H9 (cell line): Measurements from ENCODE around the gene CNMD. TPM values are rescaled to one million over a fixed set of nuclear protein-coding genes. Genes with fewer than 3 reads are reported as not detected.

Experiments used
- DNase-seq: peaks from one replicate; pipeline ENCODE4 v3.0.0-alpha.2; 2017
- H2AFZ ChIP-seq: one replicate; pipeline ENCODE4 v1.6.1; 2013; ENCODE audit warnings: mild to moderate bottlenecking, low read length, control low read depth, moderate library complexity
- H2AK5ac ChIP-seq: 2 replicates; pipeline ENCODE4 v1.6.1; 2013; ENCODE audit warnings: low read length, control low read depth, mixed read lengths; ENCODE audit not compliant: insufficient read length
- H2BK120ac ChIP-seq: one replicate; pipeline ENCODE4 v1.6.1; 2013; ENCODE audit warnings: low read depth, mild to moderate bottlenecking, low read length, control low read depth, inconsistent platforms; ENCODE audit not compliant: poor library complexity, severe bottlenecking
- H2BK12ac ChIP-seq: 2 replicates; pipeline ENCODE4 v1.6.1; 2013; ENCODE audit warnings: low read length, control low read depth, mixed read lengths, low read depth; ENCODE audit not compliant: insufficient read length
- H2BK15ac ChIP-seq: 2 replicates; pipeline ENCODE4 v1.6.1; 2013; ENCODE audit warnings: low read depth, low read length, control low read depth
- H2BK20ac ChIP-seq: one replicate; pipeline ENCODE4 v1.6.1; 2013; ENCODE audit warnings: low read depth, mild to moderate bottlenecking, low read length, control low read depth, inconsistent platforms; ENCODE audit not compliant: poor library complexity, severe bottlenecking
- H2BK5ac ChIP-seq: 2 replicates; pipeline ENCODE4 v1.6.1; 2013; ENCODE audit warnings: low read length, control low read depth, mixed read lengths; ENCODE audit not compliant: insufficient read length
- H3K14ac ChIP-seq: 2 replicates; pipeline ENCODE4 v1.6.1; 2013; ENCODE audit warnings: low read length, control low read depth; ENCODE audit not compliant: insufficient read depth
- H3K18ac ChIP-seq: 2 replicates; pipeline ENCODE4 v1.6.1; 2013; ENCODE audit warnings: low read depth, mild to moderate bottlenecking, mixed read lengths, low read length, control low read depth; ENCODE audit not compliant: insufficient read length
- H3K23ac ChIP-seq: 2 replicates; pipeline ENCODE4 v1.6.1; 2013; ENCODE audit warnings: low read length, control low read depth, mixed read lengths, low read depth; ENCODE audit not compliant: insufficient read length
- H3K23me2 ChIP-seq: 2 replicates; pipeline ENCODE4 v1.6.1; 2013; ENCODE audit warnings: low read depth, mild to moderate bottlenecking, mixed read lengths, low read length, control low read depth; ENCODE audit not compliant: insufficient read length, poor library complexity, severe bottlenecking
- H3K27ac ChIP-seq: 2 replicates; pipeline ENCODE4 v1.5.1; 2013; ENCODE audit warnings: low read length, control low read depth, mixed read lengths, low read depth; ENCODE audit not compliant: insufficient read length
- H3K27me3 ChIP-seq: 2 replicates; pipeline ENCODE4 v1.6.1; 2013; ENCODE audit warnings: low read length, control low read depth, inconsistent platforms; ENCODE audit not compliant: insufficient read depth
- H3K4ac ChIP-seq: 2 replicates; pipeline ENCODE4 v1.6.1; 2013; ENCODE audit warnings: low read depth, mild to moderate bottlenecking, control low read depth, inconsistent platforms, low read length, moderate library complexity
- H3K4me1 ChIP-seq: 2 replicates; pipeline ENCODE4 v1.6.1; 2013; ENCODE audit warnings: low read length, control low read depth, inconsistent platforms; ENCODE audit not compliant: insufficient read depth
- H3K4me2 ChIP-seq: 2 replicates; pipeline ENCODE4 v1.6.1; 2013; ENCODE audit warnings: low read length, control low read depth, mixed read lengths; ENCODE audit not compliant: insufficient read length, insufficient read depth
- H3K56ac ChIP-seq: 2 replicates; pipeline ENCODE4 v1.6.1; 2013; ENCODE audit warnings: low read depth, mild to moderate bottlenecking, mixed read lengths, low read length, control low read depth; ENCODE audit not compliant: insufficient read length
- H3K79me1 ChIP-seq: 2 replicates; pipeline ENCODE4 v1.6.1; 2013; ENCODE audit warnings: low read depth, mild to moderate bottlenecking, moderate library complexity, low read length, control low read depth, inconsistent platforms; ENCODE audit not compliant: insufficient read depth, poor library complexity, severe bottlenecking
- H3K79me2 ChIP-seq: 2 replicates; pipeline ENCODE4 v1.6.1; 2013; ENCODE audit warnings: low read length, control low read depth, inconsistent platforms; ENCODE audit not compliant: insufficient read depth
- H3K9ac ChIP-seq: 2 replicates; pipeline ENCODE4 v1.6.1; 2013; ENCODE audit warnings: low read length, control low read depth, mixed read lengths; ENCODE audit not compliant: insufficient read length; ENCODE audit errors: extremely low read depth
- H3K9me3 ChIP-seq: one replicate; pipeline ENCODE4 v1.6.1; 2013; ENCODE audit warnings: low read depth, low read length, inconsistent platforms; ENCODE audit not compliant: control insufficient read depth
- H3T11ph ChIP-seq: one replicate; pipeline ENCODE4 v1.6.1; 2013; ENCODE audit warnings: mild to moderate bottlenecking, low read length, control low read depth, inconsistent platforms
- H4K20me1 ChIP-seq: one replicate; pipeline ENCODE4 v1.6.1; 2013; ENCODE audit not compliant: control insufficient read depth, insufficient read length, insufficient read depth
- H4K5ac ChIP-seq: 2 replicates; pipeline ENCODE4 v1.6.1; 2013; ENCODE audit warnings: low read depth, mild to moderate bottlenecking, mixed read lengths, low read length, control low read depth; ENCODE audit not compliant: insufficient read length
- H4K8ac ChIP-seq: replicated peaks from 2 replicates; pipeline ENCODE4 v1.6.1; 2013; ENCODE audit warnings: low read length, control low read depth, mixed read lengths, low read depth; ENCODE audit not compliant: insufficient read length
- H4K91ac ChIP-seq: 2 replicates; pipeline ENCODE4 v1.6.1; 2013; ENCODE audit warnings: low read depth, mild to moderate bottlenecking, moderate library complexity, mixed read lengths, low read length, control low read depth; ENCODE audit not compliant: insufficient read length
- H3K27ac Mint-ChIP-seq, 3 experiments: 2 replicates in 2 of 3; 3 replicates in 1 of 3; pipeline ENCODE4 v1.8.0; 2020 to 2021; ENCODE audit warnings: mixed read lengths in 3 of 3, mild to moderate bottlenecking in 1 of 3, moderate library complexity in 1 of 3
- H3K27me3 Mint-ChIP-seq: 2 replicates; pipeline ENCODE4 v1.8.0; 2021; ENCODE audit warnings: low read depth, mild to moderate bottlenecking, moderate library complexity, mixed read lengths
- H3K36me3 Mint-ChIP-seq, 3 experiments: 2 replicates in 2 of 3; 3 replicates in 1 of 3; pipeline ENCODE4 v1.8.0; 2020 to 2021; ENCODE audit warnings: low read depth in 3 of 3, mixed read lengths in 3 of 3; ENCODE audit not compliant: insufficient read depth in 1 of 3
- H3K4me1 Mint-ChIP-seq, 2 experiments: 2 replicates each; pipeline ENCODE4 v1.8.0; 2020; ENCODE audit warnings: mixed read lengths in 2 of 2
- H3K4me3 Mint-ChIP-seq, 2 experiments: 2 replicates in 1 of 2; 3 replicates in 1 of 2; pipeline ENCODE4 v1.8.0; 2020 to 2021; ENCODE audit warnings: mild to moderate bottlenecking in 2 of 2, mixed read lengths in 2 of 2, moderate library complexity in 1 of 2
- H3K9me3 Mint-ChIP-seq, 2 experiments: 2 replicates in 1 of 2; 3 replicates in 1 of 2; pipeline ENCODE4 v1.8.0; 2020; ENCODE audit warnings: mild to moderate bottlenecking in 2 of 2, mixed read lengths in 2 of 2, moderate library complexity in 1 of 2
- WGBS: extraction: QIAGEN DNeasy Blood & Tissue Kit; methylation state at CpG from one replicate; pipeline ENCODE4 v1.1.7; 2013; ENCODE audit warnings: missing lambda C conversion rate, low lambda C conversion rate, mixed read lengths; ENCODE audit not compliant: insufficient read length; ENCODE audit errors: extremely low coverage; 5-methylcytosine and 5-hydroxymethylcytosine counted together
- total RNA-seq: library from RNA; stranded (reverse); gene quantifications from 2 replicates; pipeline ENCODE4 v1.2.1, GENCODE V29; 2021
- TF ChIP-seq, protein P1 (sequence below): fragments of 200-600 bp; sonication (generic); conservative IDR thresholded peaks from 3 replicates; pipeline ENCODE4 v1.8.0; 2021; ENCODE audit warnings: antibody characterized with exemption, mild to moderate bottlenecking

Gene CNMD
- total RNA-seq, 1 experiment from 2014 or later = 96.0 TPM

DNA sequence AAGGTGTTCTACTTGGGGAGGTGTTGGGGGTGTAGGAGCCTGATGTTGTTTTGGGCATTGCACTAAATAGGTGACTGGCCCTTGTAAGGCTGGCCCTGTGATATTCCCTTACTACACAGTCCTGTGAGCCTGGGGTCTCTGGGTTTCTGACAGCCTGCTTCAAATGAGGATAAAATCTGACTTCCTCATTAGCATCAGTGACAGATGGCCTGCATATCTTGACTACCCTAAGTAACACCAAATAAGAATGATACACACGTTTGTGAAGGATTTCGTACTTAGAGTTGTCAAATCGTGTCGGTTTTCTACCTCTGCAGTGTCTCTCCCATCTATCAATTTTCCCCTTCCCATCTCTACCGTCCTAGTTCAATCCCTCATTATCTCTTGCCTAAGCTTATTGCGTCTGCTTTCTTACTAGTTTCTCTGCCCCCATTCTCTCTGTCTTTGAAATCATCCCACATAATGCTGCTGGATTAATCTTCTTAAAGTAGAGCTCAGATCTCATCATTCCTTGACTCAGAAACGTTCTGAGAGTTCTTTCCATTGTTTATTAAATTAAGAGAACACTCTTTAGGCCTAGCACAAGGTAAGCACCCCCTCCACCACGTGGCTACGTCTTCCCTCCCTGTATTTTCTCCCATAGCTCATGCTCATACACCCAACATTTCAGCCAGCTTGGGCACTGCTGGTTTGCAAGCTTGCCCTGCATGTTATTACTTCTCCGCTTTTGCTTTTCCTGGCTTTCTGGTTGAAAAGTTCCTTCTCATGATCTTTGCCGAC lies 26.2 kb upstream of the CNMD start:
- no peak overlapping the region for H4K5ac ChIP-seq
- no CpG with 5 or more reads among the region's 11 CpGs for WGBS
- no peaks in the 10 kb centered on the region; the same call in none of the 2 replicates for H3K27me3 Mint-ChIP-seq

More for the DNA sequence above, 26.2 kb upstream of the CNMD start:
- Histone ChIP-seq H3K9ac (no peak overlapping the region), H3T11ph (no peak overlapping the region), H3K23me2 (no peaks in the 10 kb centered on the region), H2BK15ac (no peak overlapping the region), H3K4me1 (no peaks in the 10 kb centered on the region), H3K23ac (no peak overlapping the region), H4K20me1 (no peaks in the 10 kb centered on the region), H2BK20ac (no peak overlapping the region), H2BK120ac (no peak overlapping the region), H3K79me2 (no peaks in the 10 kb centered on the region), H2AFZ (no peak overlapping the region), H3K56ac (no peak overlapping the region), H3K27ac (no peak overlapping the region), H3K4me2 (no peak overlapping the region), H2BK12ac (no peak overlapping the region), H4K8ac (no peak overlapping the region), H4K91ac (no peak overlapping the region), H3K18ac (no peak overlapping the region), H3K4ac (no peak overlapping the region), H3K79me1 (no peaks in the 10 kb centered on the region), H3K9me3 (no peaks in the 10 kb centered on the region), H2BK5ac (no peak overlapping the region), H2AK5ac (no peak overlapping the region), H3K14ac (no peak overlapping the region), H3K27me3 (no peaks in the 10 kb centered on the region)
- Mint-ChIP-seq H3K9me3 (no peaks in the 10 kb centered on the region; a peak in 2 of 5 replicates), H3K27ac (no peak overlapping the region), H3K4me3 (no peak overlapping the region), H3K36me3 (no peaks in the 10 kb centered on the region; a peak in 1 of 7 replicates), H3K4me1 (no peaks in the 10 kb centered on the region)
- TF ChIP-seq, protein P1, sequence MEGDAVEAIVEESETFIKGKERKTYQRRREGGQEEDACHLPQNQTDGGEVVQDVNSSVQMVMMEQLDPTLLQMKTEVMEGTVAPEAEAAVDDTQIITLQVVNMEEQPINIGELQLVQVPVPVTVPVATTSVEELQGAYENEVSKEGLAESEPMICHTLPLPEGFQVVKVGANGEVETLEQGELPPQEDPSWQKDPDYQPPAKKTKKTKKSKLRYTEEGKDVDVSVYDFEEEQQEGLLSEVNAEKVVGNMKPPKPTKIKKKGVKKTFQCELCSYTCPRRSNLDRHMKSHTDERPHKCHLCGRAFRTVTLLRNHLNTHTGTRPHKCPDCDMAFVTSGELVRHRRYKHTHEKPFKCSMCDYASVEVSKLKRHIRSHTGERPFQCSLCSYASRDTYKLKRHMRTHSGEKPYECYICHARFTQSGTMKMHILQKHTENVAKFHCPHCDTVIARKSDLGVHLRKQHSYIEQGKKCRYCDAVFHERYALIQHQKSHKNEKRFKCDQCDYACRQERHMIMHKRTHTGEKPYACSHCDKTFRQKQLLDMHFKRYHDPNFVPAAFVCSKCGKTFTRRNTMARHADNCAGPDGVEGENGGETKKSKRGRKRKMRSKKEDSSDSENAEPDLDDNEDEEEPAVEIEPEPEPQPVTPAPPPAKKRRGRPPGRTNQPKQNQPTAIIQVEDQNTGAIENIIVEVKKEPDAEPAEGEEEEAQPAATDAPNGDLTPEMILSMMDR = no peak
- DNase-seq = no peak
